ENCODE measurements around the gene CRYGA.
"Not testable (repeated sequence)": the region's sequence is repeated elsewhere in the genome, so short reads cannot be mapped to it uniquely, and the experiment has no call there.

Gene CRYGA

DNA sequence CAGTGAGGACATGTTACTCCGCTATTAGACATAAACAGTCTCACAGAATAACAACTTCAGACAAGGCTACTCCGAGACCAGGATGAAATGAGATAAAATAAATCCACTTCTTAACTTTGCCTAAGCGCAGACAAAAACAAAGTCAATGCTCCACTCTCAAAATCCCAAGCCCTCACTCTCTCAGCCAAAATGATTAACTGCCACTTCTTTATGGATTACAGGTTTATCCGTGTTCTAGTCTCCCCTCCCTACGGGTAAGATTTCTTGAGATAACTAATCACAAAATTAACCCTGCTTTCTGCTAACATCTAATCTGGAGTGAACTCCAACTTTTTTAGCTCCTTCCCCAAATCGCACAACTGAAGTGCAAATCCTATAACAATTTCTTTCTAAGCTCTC is 32.7 kb downstream of the CRYGA start:
- FAIRE-seq (no peak), DNase-seq (ENCODE audit: insufficient read length, low spot score) (no peak)
- TF ChIP-seq POLR2AphosphoS5 (IDR thresholded peaks at IDR 0.05; ENCODE audit: low read depth, low read length) (no peak), POU2F2 (IDR thresholded peaks at IDR 0.05; ENCODE audit: low read depth, low read length) (no peak)

DNA sequence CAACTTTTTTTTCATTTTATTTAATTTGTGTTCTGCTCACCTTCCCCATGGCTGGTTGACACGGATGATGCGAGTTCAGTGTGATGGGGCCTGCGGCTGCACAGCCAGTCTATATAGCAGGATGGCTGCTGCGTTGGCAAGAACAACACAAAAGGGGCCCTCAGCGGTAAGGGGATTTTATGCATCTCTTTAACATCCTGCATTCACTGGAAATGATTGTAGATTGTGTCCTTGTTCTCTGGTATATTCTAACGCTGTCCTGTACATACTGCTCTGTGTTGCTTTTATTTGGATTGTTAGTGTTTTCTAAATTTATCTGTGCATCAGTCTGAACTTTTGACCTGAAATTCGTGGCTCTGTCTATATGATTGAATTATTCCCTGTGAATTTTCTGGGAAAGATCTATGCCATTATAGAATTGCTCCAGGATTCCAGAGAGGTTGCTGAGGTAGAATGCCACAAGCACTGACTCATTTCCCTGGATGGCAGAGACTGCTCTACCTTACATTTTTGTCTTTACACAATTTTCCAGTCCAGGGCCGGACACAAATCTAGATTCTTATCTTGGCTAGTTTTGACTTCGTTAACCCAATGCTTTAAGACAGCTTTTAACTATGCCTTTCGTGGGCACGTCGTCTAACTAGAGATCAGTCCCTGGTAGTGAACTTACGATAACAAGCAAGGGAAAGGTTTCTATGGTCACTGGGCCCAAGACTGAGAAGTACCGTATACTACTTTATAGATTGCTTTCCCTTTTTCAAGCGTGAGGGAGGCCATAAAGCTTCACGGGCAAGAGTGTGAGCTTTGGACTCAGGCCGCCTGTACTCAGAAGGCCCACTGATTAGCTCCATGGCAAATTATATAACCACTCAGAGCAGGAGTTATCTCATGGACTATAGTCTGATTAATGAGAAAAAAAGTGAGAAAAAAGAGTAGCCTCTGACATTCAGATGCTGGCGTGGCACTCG is 33.4 kb downstream of the CRYGA start, which contains the start of gene CRYGC:
Gene CRYGC, minus strand, starts transcription at position 85 of the 968 bp plus-strand sequence. Its CDS starts 36 bp downstream, at position 49.
- FAIRE-seq = no peak
- TF ChIP-seq POLR2AphosphoS5 (IDR thresholded peaks at IDR 0.05; ENCODE audit: low read depth, low read length) (no peak), PAX5 (IDR thresholded peaks at IDR 0.05; ENCODE audit: insufficient read depth, low read length, severe bottlenecking) (no peak), POU2F2 (IDR thresholded peaks at IDR 0.05; ENCODE audit: low read depth, low read length) (no peak), SPI1 (IDR thresholded peaks at IDR 0.05; ENCODE audit: low read depth, low read length) (no peak), TAF1 (IDR thresholded peaks at IDR 0.05; ENCODE audit: low read depth, low read length) (no peak), POLR2A (IDR thresholded peaks at IDR 0.05; ENCODE audit: low read depth, low read length) (no peak)
- DNase-seq (ENCODE audit: insufficient read length, low spot score) = no peak

DNA sequence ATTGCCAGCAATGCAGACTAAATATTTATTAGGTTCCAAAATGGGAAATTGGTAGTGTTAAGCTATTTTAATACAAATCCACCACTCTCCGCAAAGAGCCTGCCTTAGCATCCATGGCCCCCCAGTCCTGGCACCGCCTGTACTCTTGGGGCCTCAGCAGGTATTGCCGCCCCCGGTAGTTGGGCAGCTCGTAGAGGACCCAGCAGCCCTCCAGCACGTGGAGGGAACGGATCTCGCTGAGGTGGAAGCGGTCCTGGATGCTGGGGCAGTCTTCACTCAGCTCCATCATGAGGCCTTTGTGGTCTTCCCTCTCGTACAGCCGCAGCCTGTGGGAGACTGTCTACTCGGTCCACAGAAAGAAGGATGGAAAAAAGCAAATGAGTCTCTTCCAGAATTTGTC is 35.3 kb downstream of the CRYGA start:
- no peak for FAIRE-seq
- DNase-seq (ENCODE audit: insufficient read length, low spot score) = no peak
- no peak for TF ChIP-seq TAF1 (IDR thresholded peaks at IDR 0.05; ENCODE audit: low read depth, low read length)
- TF ChIP-seq POU2F2 (IDR thresholded peaks at IDR 0.05; ENCODE audit: low read depth, low read length) = no peak
- TF ChIP-seq POLR2AphosphoS5 (IDR thresholded peaks at IDR 0.05; ENCODE audit: low read depth, low read length) = no peak
- no peak for TF ChIP-seq POLR2A (IDR thresholded peaks at IDR 0.05; ENCODE audit: low read depth, low read length)
- TF ChIP-seq SPI1 (IDR thresholded peaks at IDR 0.05; ENCODE audit: low read depth, low read length) = no peak

DNA sequence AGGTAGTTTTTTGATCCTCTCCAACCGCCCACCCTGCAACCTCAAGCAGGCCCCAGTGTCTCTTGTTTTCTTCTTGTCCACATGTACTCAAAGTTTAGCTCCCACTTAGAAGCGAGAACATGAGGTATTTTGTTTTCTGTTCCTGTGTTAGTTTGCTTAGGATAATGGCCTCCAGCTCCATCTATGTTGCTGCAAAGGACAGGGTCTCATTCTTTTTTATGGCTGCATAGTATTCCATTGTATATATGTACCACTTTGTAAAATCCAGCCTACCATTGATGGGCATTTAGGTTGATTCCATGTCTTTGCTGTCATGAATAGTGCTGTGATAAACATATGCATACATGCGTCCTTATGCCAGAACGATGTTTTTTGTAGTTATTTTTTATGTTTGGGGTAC is 36.3 kb downstream of the CRYGA start:
- FAIRE-seq = no peak
- no peak for TF ChIP-seq POLR2AphosphoS5 (IDR thresholded peaks at IDR 0.05; ENCODE audit: low read depth, low read length)
- no peak for TF ChIP-seq POLR2A (IDR thresholded peaks at IDR 0.05; ENCODE audit: low read depth, low read length)
- no peak for TF ChIP-seq TAF1 (IDR thresholded peaks at IDR 0.05; ENCODE audit: low read depth, low read length)
- no peak for TF ChIP-seq POU2F2 (IDR thresholded peaks at IDR 0.05; ENCODE audit: low read depth, low read length)
- TF ChIP-seq SPI1 (IDR thresholded peaks at IDR 0.05; ENCODE audit: low read depth, low read length) = no peak
- no peak for TF ChIP-seq PAX5 (IDR thresholded peaks at IDR 0.05; ENCODE audit: insufficient read depth, low read length, severe bottlenecking)
- no peak for DNase-seq (ENCODE audit: insufficient read length, low spot score)

DNA sequence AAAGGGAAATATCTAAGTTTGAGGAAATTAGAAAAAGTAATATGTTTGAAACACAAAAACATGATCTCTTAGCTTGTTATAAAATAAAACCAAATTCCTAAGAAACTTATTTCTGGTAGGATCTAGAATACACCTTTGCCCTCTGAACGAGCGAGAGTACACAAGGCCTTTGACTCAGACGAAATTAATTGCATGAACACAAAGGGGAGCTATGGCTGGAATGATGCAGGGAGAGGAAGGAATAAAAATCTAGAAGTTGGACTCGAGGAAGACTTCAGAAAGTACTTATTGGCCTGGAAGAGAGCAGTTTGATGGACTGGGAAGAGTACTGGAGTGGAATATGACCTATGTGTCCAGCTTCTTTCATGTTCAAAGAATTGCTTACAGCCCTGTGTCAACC is 38.1 kb downstream of the CRYGA start:
- DNase-seq (ENCODE audit: insufficient read length, low spot score) = no peak
- no peak for TF ChIP-seq PAX5 (IDR thresholded peaks at IDR 0.05; ENCODE audit: insufficient read depth, low read length, severe bottlenecking)
- no peak for FAIRE-seq

DNA sequence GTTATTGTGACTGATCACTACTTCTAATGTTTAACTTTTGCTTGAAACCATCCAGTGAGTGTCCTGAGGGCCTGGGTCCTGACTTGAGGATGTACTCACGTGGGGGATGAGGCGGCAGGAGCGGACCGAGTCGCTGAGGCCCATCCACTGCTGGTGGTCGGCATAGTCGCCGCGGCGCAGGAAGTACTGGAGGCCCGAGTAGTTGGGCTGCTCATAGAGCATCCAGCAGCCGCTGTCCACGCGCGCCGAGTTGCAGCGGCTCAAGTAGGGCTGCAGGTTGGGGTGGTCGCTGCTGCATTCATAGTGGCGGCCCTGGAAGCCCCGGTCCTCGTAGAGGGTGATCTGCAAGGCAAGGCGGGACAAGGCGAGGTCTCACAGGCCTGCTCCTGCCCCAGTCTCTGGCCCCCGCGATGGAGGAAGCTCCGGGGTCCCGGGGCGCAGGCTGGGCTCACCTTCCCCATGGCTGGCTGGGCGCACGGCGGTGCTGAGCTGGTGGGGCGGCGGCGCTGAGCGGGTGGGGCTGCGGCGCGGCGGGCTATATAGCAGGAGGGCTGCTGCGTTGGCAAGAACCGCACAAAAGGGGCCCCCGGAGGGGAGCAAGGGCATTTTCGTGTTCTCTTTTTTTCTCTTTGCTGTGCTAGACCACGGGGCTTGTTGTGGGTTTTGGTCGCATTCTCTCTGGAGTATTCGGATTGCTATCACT is 39.2 kb downstream of the CRYGA start, which contains the start of gene CRYGD:
Gene CRYGD, minus strand, starts transcription at position 512 of the 703 bp plus-strand sequence. Its CDS starts 51 bp downstream, at position 461.
- DNase-seq (ENCODE audit: insufficient read length, low spot score) = not testable (repeated sequence)

DNA sequence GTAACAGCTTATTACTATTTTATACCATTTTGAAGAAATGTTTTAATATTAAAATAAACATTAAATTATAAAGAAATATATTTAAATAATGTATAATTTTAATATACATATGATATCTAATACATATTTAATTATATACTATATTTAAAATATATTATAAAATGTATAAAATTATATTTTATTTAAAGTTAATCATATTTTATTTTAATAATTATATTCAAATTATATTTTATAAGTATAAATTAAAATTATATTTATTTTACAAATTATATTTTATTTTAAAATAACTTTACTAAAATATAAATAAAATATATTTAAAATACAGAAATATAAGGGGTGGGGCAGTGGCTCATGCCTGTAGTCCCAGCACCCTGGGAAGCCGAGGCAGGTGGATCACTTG is 41.1 kb downstream of the CRYGA start:
- no peak for TF ChIP-seq TAF1 (IDR thresholded peaks at IDR 0.05; ENCODE audit: low read depth, low read length)
- TF ChIP-seq POLR2AphosphoS5 (IDR thresholded peaks at IDR 0.05; ENCODE audit: low read depth, low read length) = no peak
- no peak for TF ChIP-seq PAX5 (IDR thresholded peaks at IDR 0.05; ENCODE audit: insufficient read depth, low read length, severe bottlenecking)
- no peak for TF ChIP-seq POLR2A (IDR thresholded peaks at IDR 0.05; ENCODE audit: low read depth, low read length)
- TF ChIP-seq POU2F2 (IDR thresholded peaks at IDR 0.05; ENCODE audit: low read depth, low read length) = no peak
- TF ChIP-seq SPI1 (IDR thresholded peaks at IDR 0.05; ENCODE audit: low read depth, low read length) = no peak
- FAIRE-seq = no peak
- no peak for DNase-seq (ENCODE audit: insufficient read length, low spot score)

More for the DNA sequence above, 39.2 kb downstream of the CRYGA start, which contains the start of gene CRYGD:
- not testable (repeated sequence) for FAIRE-seq

DNA sequence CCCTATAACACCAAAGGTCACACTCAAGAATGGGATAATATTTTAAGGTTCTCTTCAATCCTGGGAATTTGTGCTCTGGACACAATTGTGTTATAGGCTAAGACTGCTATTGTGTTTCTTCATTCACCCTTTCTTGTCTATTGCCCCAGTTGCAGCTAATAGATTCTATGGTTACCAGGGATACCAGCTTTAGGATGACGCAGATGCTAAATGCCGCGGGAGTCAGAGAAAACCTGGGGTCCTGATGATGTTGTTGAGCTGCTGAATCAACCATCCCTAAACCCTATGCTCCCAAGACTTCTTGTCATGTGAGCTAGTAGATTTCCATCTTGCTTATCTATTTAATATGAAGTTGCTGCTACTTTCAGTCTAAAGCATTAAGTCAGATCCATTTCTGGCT is 44.5 kb downstream of the CRYGA start:
- TF ChIP-seq SPI1 (IDR thresholded peaks at IDR 0.05; ENCODE audit: low read depth, low read length) = no peak
- TF ChIP-seq TAF1 (IDR thresholded peaks at IDR 0.05; ENCODE audit: low read depth, low read length) = no peak
- TF ChIP-seq PAX5 (IDR thresholded peaks at IDR 0.05; ENCODE audit: insufficient read depth, low read length, severe bottlenecking) = no peak
- TF ChIP-seq POLR2A (IDR thresholded peaks at IDR 0.05; ENCODE audit: low read depth, low read length) = no peak
- TF ChIP-seq POU2F2 (IDR thresholded peaks at IDR 0.05; ENCODE audit: low read depth, low read length) = no peak
- TF ChIP-seq POLR2AphosphoS5 (IDR thresholded peaks at IDR 0.05; ENCODE audit: low read depth, low read length) = no peak
- no peak for DNase-seq (ENCODE audit: insufficient read length, low spot score)
- no peak for FAIRE-seq

DNA sequence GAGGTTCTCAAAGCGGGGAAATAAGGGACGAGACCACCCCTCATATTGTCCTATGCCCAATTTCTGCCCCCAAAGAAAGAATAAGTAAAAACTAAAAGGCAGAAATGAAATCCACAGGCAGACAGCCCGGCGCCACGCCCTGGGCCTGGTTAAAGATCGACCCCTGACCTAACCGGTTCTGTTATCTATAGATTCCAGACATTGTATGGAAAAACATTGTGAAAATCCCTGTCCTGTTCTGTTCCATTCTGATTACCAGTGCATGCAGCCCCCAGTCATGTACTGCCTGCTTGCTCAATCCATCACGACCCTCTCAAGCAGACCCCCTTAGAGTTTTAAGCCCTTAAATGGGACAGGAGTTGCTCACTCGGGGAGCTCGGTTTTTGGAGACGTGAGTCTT is 46.0 kb downstream of the CRYGA start:
- FAIRE-seq; DNase-seq (ENCODE audit: insufficient read length, low spot score): not testable (repeated sequence)

DNA sequence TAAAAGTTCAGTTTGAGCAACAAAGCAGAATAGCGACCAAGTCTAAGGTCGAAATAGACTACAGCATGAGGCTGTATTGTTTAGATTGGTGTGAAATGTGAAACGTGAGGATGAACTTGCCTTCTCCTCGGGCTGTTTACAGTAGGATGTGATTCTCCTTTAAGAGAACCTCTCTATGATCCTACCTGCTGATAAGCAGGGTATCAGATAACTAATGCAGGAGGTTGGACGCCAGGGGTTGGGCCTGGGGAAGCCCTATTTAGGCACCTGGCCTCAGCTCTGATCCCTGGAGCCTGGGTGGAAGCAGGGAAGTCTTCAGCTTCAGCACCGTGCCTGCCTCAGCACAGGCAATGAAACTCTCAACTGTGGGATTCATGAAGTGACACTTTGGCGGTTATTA is 50.4 kb downstream of the CRYGA start:
- DNase-seq (ENCODE audit: insufficient read length, low spot score) (no peak), FAIRE-seq (no peak)
- TF ChIP-seq POU2F2 (IDR thresholded peaks at IDR 0.05; ENCODE audit: low read depth, low read length) = no peak
- no peak for TF ChIP-seq POLR2A (IDR thresholded peaks at IDR 0.05; ENCODE audit: low read depth, low read length)
- no peak for TF ChIP-seq TAF1 (IDR thresholded peaks at IDR 0.05; ENCODE audit: low read depth, low read length)
- TF ChIP-seq POLR2AphosphoS5 (IDR thresholded peaks at IDR 0.05; ENCODE audit: low read depth, low read length) = no peak
- TF ChIP-seq PAX5 (IDR thresholded peaks at IDR 0.05; ENCODE audit: insufficient read depth, low read length, severe bottlenecking) = no peak
- TF ChIP-seq SPI1 (IDR thresholded peaks at IDR 0.05; ENCODE audit: low read depth, low read length) = no peak

DNA sequence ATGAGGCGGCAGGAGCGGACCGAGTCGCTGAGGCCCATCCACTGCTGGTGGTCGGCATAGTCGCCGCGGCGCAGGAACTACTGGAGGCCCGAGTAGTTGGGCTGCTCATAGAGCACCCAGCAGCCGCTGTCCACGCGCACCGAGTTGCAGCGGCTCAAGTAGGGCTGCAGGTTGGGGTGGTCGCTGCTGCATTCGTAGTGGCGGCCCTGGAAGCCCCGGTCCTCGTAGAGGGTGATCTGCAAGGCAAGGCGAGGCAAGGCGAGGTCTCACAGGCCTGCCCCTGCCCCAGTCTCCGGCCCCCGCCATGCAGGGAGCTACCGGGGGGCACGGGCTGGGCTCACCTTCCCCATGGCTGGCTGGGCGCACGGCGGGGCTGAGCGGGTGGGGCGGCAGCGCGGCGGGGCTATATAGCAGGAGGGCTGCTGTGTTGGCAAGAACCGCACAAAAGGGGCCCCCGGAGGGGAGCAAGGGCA is 51.1 kb downstream of the CRYGA start:
- not testable (repeated sequence) for FAIRE-seq; DNase-seq (ENCODE audit: insufficient read length, low spot score)
